Stimulated activated CD4-positive, alpha-beta T cell treated with anti-CD3 and anti-CD28 coated beads, TNF-alpha, amount 100 ng/mL, for 48 hours (primary cell): ENCODE data around the gene MCIDAS.

Experiments
- DNase-seq, 3 donors: peaks; one replicate each; pipeline ENCODE4 v3.0.0-alpha.2; 2020; ENCODE audit warnings: low read depth in 3 of 3

Gene MCIDAS

GRCh38 chr5:55226934-55227663, at the start of gene MCIDAS:
Gene MCIDAS (minus strand): TSS chr5:55227315. CDS start chr5:55227138, 177 bp downstream.
- DNase-seq, result peak in 2 of 3 donors; percentile 41 to 58

- no peak for DNase-seq
Measured at GRCh38 chr5:55276771-55277170, 49.7 kb upstream of the MCIDAS start.

GRCh38 chr5:55258339-55258738, 31.2 kb upstream of the MCIDAS start:
- DNase-seq, result no peak

GRCh38 chr5:55254802-55255201, 27.7 kb upstream of the MCIDAS start:
- DNase-seq, result no peak

- no peak for DNase-seq
Measured at GRCh38 chr5:55250064-55250463, 22.9 kb upstream of the MCIDAS start.

GRCh38 chr5:55241746-55242145, 14.6 kb upstream of the MCIDAS start:
- DNase-seq, result no peak

GRCh38 chr5:55236800-55237199, 9.7 kb upstream of the MCIDAS start:
- no peak for DNase-seq

- no peak for DNase-seq
Measured at GRCh38 chr5:55234121-55234700, 7.1 kb upstream of the MCIDAS start.

GRCh38 chr5:55232985-55233928, 6.1 kb upstream of the MCIDAS start, which contains the start of gene CCNO:
Gene CCNO (minus strand): TSS chr5:55233608. CDS start chr5:55233523, 85 bp downstream.
- peak in 1 of 3 donors; percentile 36 for DNase-seq

GRCh38 chr5:55232271-55232984, 5.3 kb upstream of the MCIDAS start:
- no peak for DNase-seq

- DNase-seq, result no peak
Measured at GRCh38 chr5:55231919-55232270, 4.8 kb upstream of the MCIDAS start.

GRCh38 chr5:55231029-55231918, 4.2 kb upstream of the MCIDAS start:
- no peak for DNase-seq

GRCh38 chr5:55230086-55230629, 3.0 kb upstream of the MCIDAS start:
- DNase-seq, result no peak

- no peak for DNase-seq
Measured at GRCh38 chr5:55227664-55228430, 732 bp upstream of the MCIDAS start.

- DNase-seq, result peak in 2 of 3 donors; percentile 48 to 63
Measured at GRCh38 chr5:55226027-55226933, 835 bp downstream of the MCIDAS start.

- no peak for DNase-seq
Measured at GRCh38 chr5:55225346-55225745, 1.8 kb downstream of the MCIDAS start.

GRCh38 chr5:55223812-55224240, 3.3 kb downstream of the MCIDAS start:
- DNase-seq, result no peak
